T-helper 1 cell treated with Interleukin-12 subunit alpha and Interleukin-12 subunit beta and Interleukin-4 antibody, amounts not matched to agents 30 ng/mL and 1 ng/mL, for 36 hours (primary cell): ENCODE data around the gene HES5. TPM values are rescaled to one million over a fixed set of nuclear protein-coding genes. Genes with fewer than 3 reads are reported as not detected.

Experiments
- intact Hi-C: fragments of 100-400 bp; cut with micrococcal nuclease; formaldehyde crosslinking; loops from one replicate; pipeline ENCODE4 v1.15.1; 2024
- total RNA-seq: library from RNA; stranded (reverse); gene quantifications from 2 replicates; pipeline ENCODE4 v1.2.3, GENCODE V29; 2022

The HES5 gene
- total RNA-seq, 1 donor from 2014 or later = not detected

DNA sequence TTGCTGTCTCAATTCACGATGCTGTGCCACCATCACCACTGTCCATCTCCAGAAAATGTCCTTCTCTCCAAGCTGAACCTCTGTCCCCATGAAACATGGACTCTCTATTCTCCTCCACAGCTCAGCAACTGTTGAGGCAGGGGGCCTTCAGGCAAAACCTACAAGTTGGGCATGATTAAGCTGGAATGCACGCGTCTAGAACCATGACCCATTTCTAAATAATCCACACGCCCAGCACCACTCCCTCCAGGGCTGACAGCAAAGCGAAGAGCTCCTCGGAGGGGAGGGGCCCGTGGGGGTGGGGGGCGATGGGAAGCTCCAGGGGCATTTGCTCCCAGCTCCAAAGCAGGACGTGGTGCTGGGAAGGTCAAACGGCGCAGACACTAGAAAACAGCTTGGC lies 3.3 kb upstream of the HES5 start:
- intact Hi-C loops = no loop called here

DNA sequence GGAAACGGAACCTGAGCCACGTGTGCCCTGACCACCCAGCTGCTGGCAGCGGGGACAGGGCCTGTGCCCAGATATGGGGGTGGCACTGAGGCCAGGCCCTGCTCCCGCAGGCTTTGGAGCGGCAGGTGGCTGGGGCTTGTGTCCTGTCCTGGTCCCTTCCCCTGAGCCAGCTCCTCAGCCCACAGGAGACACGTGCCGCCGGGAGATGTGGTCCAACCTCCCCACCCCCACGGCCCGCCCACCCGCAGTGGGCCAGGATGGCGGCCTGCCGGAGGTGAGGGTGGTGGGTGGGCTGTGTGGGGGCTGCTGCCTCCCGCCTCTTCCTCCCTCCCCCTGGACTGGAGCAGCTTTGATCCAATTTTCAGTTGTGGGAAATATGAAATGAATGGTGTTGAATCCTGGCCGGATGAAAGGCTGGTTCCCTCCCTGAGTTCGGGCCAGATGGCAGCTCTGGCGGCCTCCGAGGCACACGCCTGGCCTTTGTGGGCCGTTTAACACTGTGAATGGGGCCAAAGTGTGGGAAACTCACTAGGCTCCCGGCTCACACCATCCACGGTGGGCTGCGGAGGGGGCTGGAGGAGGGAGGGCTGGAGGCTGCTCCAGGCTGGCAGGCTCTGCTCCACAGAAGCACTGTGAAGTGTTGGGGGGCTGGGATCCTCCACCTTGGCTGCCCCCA lies 2.6 kb upstream of the HES5 start:
- intact Hi-C loops = no loop called here

DNA sequence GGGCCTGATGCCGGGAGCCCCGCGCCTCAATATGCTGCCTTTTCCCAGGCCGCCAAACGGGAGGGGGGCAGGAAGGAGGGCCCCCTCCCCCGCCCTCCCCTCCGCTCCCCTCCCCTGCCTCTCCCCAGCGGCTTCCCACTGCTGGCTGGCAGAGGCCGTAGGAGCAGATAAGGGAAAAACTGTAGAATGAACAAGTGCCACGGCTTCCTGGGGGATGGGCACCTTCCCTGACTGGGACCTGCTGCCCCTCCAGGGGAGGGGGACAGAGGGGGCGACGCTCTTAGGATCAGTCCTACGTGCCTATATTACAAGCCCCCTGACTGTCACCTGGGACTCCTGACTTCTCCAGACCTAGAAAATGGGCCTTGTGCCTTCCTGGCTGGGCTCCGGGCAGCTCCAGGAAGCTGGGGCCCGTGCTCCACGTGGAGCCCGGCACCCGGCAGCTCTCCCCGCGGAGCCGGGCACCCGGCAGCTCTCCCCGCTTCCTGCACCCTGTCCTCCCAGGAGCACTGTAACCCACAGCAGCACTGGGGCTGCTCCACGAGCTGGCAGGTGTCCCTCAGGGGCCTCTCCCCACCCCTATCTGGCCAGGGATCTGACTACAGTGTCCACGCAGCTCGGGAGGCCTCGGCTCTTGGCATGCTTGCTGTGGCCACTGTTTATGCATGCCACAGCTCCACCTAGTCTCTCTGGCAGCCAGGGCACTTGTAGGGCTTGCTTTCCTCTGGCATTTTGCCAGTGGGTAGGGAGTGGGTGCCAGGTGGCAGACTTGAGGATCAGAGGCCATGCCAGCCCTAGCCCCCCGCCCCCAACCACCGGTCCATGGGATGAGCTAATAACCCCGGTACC lies 674 bp upstream of the HES5 start:
- intact Hi-C loops = no loop called here

DNA sequence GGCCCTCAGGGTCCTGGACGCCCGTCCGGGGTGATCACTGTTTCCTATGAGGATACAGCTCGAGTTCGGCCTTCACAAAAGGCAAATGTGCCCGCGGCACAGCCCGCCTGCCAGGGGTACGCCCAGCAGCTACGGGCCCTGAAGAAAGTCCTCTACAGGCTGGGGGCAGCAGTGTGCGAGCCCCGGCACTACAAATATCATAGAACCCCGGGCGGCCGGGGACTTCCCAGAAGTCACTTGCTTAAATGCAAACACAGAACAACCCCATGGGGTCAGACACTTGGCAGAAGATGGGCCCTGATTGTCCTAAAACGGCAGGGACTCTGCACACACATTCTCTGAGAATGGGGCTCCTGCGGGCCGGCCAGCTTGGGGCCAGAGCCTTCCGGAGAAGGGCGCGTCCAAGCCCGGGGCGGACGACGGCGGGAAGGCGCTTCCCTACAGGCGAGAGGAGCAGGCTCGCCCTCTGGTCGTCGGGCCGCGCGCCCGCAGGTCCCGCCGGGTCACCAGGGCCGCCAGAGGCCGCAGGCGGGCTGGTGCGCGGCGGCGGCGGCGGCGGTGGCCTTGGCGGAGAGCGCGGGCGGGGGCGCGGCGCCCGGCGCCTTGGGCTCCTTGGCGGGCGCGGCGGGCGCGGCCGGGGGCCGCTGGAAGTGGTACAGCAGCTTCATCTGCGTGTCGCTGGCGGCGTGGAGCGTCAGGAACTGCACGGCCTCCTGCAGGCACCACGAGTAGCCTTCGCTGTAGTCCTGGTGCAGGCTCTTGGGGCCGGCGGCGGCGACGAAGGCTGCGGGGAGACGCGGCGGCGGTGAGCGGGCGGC lies 888 bp downstream of the HES5 start:
- intact Hi-C loops = loop anchor here (10.0 kb wide), 2 partner anchors 1126 to 1414 kb away; partner anchors contain the start of genes C1orf159, TP73 and WRAP73

DNA sequence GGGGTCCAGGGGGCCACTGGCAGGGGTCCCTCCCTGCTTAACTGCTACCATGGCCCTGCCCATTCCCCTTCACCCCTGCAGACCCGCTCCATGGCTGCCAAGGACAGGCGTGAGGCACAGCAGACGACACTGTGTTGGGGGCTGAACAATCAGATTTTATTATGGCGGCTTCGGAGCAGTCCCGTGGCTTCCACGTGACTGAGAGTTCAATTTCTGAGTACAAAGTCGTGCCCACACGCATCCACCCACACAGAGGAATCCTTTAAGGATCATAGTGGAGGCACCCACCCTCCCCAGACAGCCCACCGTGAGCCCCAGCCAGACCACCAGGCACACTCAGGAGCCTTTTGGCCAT lies 1.5 kb downstream of the HES5 start:
- intact Hi-C loops = loop anchor here (10.0 kb wide), 2 partner anchors 1126 to 1414 kb away; partner anchors contain the start of genes C1orf159, TP73 and WRAP73

DNA sequence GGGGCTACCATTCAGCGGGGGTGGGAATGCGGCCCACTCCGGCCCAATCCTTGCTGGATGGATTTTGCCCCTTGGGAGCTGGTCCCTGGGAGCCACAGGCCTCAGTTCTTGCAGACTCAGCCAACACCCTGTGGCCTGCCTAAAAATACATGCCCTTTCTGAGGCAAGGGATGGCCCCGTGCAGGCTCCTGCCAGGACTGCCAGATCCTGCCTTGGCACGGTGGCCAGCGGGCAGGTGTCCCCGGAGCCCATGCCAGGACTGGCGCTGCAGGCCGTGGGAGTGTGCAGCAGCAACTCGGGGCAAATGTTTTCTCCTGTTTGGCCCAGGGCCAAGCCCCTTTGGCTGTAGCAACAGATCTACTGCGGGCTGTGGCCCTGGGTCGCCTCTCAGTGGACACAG lies 2.0 kb downstream of the HES5 start:
- intact Hi-C loops = loop anchor here (10.0 kb wide), 2 partner anchors 1127 to 1413 kb away; partner anchors contain the start of genes C1orf159, TP73 and WRAP73

DNA sequence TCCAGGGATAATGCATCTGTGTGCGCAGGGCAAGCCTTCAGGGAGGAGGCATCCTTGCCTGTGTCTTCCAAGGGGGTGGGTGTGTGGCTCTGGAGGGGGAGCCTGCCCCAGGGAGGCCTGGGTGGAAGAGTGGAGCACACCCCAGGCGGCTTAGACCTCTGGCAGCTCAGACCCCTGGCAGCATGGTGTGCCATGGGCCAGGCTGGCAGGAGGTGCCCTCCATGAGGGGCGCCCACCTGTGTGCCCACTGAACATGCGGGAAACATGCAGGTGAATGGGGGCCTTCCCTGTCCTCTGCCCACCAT lies 2.6 kb downstream of the HES5 start:
- intact Hi-C loops = loop anchor here (10.0 kb wide), 2 partner anchors 1127 to 1413 kb away; partner anchors contain the start of genes C1orf159, TP73 and WRAP73

DNA sequence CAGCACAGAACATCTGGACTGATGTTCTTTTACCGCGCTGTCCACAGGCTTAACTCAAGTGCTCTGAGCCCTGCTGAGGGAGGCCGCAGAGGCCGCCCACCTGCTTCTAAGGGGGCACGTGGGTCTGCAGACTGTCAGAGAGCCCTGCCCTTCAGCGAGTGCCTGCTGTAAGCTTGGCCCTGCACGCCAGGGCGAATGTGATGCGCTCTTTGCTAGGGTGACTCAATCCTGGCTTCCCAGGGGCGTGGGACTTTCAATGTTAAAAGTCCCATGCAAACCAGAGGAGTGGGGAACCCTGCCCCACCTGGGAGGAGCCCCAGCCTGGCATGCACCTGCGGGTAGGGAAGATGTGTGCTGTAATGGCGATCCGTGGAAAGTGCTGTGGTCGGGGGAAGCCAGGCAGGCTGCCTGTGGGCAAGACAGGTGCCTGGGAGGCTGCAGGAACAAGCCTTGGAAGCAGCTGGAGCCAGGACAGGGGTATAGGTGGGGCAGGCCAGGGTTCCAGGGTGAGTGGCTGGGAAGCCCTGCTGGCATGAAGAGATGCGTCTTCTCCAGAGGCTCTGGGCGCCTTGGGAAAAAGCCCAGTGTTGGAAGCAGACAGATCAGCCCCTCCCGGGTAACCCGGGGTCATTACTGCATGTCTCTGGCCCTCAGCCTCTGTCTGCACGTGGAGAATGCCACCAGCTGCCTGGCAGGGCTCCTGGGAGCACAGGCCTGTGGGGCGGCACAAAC lies 3.1 kb downstream of the HES5 start:
- intact Hi-C loops = loop anchor here (1.0 to 10.0 kb wide), 13 partner anchors 20 to 1412 kb away; partner anchors contain the start of genes C1orf159, MORN1, PEX10 and PRXL2B

DNA sequence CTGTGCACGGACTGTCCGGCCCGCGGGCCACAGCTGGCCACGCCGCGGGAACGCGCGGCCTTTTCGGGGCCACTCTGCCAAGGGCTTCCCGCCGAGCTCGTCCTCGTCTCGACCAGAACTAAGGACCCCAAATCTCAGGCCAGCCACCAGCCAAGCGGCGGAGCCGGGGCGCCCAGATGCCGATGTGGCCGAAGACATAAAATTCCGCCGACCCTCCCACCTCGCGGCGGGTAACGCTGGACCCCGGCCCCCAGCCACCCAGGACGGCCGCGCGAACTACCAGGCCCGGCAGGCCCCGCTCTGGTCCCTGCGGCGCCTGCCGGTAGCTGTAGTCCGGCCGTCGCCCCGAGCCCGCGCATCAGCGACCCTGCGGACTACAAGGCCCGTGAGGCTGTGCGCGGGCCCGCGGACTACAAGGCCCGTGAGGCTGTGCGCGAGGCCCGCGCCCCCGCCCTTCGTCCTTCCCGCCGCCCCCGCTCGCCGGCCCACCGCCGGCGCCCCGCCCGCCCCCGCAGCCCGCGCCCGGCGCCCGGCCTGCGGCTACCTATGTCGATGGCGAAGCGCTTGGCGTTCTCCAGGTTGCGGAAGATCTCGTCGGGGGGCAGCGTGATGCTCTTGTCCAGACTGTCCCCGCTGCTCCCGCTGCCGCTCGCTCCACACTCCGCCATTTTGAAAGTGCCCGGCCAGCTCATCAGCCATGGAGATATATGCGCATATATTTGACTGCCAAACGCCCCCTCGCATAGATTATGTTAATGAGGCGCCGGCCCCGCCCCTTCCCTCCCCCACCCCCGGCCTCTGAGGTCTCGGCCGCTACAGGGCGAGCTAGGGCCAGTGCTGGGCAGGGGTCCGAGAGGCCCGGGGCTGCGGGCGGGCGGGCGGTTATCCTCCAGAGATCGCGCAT lies 3.9 kb downstream of the HES5 start, which contains the start of gene PANK4:
Gene PANK4 (minus strand): TSS at position 677 of the 904 bp plus-strand sequence. CDS start 9 bp downstream, at position 668.
- intact Hi-C loops = loop anchor here (1.0 to 10.0 kb wide), 13 partner anchors 21 to 1411 kb away; partner anchors contain the start of genes C1orf159, MORN1, PEX10 and PRXL2B

DNA sequence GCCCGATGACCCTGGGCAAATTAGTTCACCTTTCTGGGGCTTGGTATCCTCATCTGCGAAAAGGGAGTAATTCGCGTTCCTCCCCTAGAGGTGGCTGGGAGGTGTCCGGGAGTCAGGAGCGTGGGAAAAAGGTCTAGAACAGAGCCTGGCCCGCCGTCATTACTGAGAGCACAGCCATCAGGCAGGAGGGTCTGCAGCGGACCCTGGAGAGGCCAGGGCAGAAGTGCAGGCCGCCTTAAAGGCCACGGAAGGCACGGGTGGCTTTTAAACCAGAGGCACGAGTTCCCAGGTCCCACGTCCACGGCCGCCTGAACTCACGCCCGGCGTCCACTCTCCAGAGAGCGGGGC lies 4.5 kb downstream of the HES5 start:
- intact Hi-C loops = loop anchor here (10.0 kb wide), 2 partner anchors 1129 to 1411 kb away; partner anchors contain the start of genes C1orf159, TP73 and WRAP73

DNA sequence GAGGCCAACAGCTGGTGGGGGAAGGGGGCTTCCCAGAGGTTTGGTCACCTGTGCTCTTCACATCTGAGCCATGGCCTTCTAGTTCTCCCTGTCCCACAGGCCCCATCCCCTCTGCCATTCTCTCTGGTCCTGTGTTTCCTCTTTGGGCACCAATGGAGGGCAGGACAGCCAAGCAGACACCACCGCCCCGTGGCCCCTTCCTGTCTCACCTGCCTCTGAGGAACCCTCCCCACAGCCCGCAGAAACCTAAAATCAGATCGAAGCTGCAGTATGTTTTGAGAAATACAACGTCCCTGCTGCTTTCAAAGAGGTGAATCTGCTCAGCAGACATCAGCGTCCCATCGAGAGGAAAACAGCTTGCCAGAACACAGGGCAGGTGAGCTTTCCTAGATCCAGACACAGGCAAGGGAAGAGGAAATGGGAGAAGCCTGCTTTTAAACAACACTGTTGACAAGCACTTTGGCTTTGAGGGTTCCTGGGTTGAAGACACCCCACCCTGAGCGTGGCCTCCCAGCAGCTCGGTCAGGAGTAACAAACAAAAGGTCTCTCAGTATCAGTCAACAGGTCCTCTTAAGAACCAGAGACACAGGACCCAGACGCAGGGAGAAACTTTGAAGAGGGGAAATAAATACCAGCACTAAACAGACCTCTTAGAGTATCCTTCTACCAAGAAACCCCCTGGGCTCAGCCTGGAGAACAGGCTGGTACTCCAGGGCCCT lies 6.0 kb downstream of the HES5 start:
- intact Hi-C loops = loop anchor here (10.0 kb wide), 2 partner anchors 1131 to 1409 kb away; partner anchors contain the start of genes C1orf159, TP73 and WRAP73

DNA sequence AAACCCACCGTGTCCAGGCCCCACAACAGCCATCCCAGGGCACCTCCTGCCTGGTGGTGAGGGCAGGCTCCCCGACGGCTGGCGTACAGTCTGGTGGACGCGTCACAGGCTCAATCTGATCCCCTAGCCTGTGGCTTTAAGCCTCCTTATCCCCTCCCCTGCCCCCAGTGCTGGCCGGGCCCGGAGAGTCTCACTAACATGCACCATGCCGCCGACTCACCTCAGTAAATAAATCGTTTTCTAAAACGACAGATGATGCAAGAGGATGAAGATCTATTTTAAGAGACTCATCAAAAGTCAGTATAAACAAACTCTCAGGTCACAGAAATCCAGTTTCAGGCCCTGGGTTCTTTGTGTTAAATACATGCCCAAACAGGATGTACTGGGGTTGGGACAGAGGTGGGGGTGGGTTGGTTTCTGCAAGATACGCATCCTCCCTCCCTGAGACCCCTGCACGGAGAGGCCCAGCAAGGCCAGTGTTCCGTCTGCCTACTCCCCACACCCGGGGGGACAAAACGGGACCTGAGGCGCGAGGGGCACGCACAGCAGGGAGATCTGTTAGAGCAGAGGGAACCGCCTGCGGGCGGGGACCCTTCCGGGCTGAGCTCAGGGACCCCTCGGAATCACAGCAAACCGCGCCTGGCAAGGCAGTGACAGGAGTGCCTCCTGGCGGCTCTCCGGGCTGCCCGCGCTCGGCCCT lies 6.7 kb downstream of the HES5 start:
- intact Hi-C loops = loop anchor here (10.0 kb wide), 2 partner anchors 1131 to 1409 kb away; partner anchors contain the start of genes C1orf159, TP73 and WRAP73

DNA sequence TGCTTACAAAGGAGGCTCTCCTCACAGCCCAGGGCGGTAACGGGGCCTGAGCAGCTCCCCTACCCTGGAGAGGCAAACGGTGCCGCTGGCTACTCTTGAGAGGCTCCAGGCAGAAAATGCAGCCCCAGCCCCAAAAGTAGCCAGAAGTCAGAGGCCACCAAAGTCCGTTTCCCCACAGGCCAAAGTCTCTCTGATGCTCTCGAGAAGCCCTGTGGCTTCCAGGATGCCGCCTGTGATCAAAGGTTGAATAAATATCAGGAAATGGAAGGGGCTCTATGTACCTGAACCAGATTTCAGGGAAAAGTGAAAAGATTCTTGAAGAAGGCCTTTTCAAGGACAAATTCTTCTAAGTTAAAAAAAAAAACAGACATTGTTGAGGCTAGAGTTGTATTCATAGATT lies 7.8 kb downstream of the HES5 start:
- intact Hi-C loops = loop anchor here (10.0 kb wide), 2 partner anchors 1133 to 1407 kb away; partner anchors contain the start of genes C1orf159, TP73 and WRAP73

DNA sequence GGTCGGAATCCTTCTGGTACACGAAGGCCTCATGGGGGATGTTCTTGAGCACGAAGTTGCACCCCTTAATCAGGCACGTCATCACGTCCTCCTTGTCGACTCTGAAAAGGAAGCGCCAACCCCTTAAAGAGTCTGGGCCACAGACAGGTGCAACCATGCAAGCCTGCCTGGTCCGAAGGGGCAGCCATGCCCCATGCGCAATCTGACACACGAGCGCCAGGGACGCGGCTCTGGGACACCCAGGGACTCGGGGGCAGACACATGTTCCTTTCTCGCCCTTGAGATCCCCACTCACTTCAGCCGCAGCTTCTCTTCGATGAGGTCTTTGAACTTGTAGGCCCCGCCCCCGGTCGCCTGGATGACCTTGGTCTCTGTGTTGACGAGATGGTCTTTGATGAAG lies 9.3 kb downstream of the HES5 start:
- intact Hi-C loops = loop anchor here (10.0 kb wide), 2 partner anchors 1134 to 1406 kb away; partner anchors contain the start of genes C1orf159, TP73 and WRAP73

DNA sequence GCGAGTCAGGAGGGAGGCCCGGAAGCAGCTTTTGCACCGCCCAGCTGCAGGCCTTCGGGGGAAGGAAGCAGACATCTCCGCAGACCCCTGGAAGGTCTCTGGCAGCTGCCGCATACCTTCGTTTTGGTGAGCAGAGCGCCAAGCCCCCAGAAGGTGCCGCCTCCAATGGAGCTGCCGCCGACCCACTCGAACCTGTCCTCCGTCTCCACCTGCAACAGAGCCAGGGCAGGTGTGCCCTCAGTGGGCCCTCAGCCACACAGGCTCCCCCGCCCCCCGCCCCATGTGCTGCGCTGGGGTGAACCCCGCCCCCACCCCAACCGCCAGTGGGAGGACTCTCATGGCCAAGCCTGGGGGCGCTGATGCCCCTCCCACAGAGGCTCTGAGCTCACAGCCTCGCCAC lies 9.9 kb downstream of the HES5 start:
- intact Hi-C loops = loop anchor here (10.0 kb wide), 2 partner anchors 1135 to 1405 kb away; partner anchors contain the start of genes C1orf159, TP73 and WRAP73

DNA sequence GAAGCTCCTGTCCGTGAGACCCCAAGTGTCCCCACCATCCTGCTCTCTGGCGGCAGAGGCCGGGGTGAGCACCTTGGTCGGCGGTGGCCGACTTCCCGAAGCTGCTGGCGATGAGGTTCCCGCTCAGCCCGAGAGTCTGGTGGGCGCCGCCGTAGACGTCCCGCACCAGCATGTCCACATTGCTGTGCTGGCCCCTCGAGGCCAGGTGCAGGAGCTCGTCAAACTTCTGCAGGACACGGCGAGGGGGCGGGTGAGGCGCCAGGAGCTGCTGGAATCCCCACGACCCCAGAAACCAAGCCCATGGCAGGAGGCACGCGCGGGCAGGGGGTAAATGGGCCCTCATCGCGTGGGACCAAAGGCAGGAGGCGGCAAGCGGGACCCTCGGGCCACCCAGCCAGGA lies 10.3 kb downstream of the HES5 start:
- intact Hi-C loops = loop anchor here (10.0 kb wide), 2 partner anchors 1135 to 1405 kb away; partner anchors contain the start of genes C1orf159, TP73 and WRAP73

DNA sequence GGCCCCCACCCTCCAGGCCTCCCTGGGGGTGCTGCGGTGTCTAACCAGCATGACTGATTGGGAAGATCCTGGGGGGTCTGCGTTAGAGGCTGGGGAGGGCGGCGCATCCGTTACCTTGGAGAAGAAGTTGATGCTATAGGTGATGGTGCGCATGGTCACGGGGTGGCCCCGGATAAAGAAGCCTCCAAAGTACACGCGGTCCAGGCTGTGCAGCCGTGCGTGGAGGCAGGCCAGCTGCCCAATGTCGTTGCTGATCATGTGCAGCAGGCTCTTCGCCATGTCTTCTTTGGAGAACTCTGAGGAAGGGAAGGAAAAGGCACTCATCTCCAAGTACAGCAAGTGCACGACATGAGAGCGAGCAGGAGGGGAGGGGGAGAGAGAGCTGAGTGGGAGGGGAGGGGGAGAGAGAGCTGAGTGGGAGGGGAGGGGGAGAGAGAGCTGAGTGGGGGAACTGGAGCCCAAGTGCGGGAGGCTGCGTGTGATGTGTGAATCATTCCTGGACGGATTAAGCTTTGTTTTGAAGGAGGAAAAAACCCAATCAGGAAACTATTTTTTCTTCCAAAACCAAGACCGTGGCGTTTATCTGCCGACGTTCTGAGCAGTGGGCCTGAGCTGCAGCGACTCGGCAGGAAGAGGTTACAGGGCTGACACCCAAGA lies 10.9 kb downstream of the HES5 start:
- intact Hi-C loops = no loop called here
